ENCODE data around the gene ARHGEF2. TPM values are rescaled to one million over a fixed set of nuclear protein-coding genes. Genes with fewer than 3 reads are reported as not detected.
A peak's percentile ranks its signal among the peaks of the same experiment; 100 is the strongest.

Gene ARHGEF2
- total RNA-seq, 2 experiments from 2014 or later, result 147 to 150 TPM

DNA sequence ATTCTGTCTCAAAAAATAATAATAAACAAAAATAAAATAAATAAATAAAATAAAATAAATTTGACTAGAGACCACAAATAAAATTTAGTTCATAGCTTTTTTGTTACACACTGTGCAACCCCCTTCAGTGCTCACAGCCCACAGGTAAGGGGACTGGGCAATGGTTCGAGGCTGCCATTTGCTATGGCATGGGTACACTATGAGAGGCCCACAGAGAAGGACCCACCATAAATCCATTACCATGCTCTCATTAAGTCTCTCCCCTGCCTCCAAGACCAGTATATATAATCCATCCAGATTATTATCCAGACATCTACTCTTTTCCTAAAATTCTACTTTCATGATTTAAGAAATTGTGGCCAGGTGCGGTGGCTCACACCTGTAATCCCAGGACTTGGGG, 58.5 kb downstream of the ARHGEF2 start:
- TF ChIP-seq, protein P1, sequence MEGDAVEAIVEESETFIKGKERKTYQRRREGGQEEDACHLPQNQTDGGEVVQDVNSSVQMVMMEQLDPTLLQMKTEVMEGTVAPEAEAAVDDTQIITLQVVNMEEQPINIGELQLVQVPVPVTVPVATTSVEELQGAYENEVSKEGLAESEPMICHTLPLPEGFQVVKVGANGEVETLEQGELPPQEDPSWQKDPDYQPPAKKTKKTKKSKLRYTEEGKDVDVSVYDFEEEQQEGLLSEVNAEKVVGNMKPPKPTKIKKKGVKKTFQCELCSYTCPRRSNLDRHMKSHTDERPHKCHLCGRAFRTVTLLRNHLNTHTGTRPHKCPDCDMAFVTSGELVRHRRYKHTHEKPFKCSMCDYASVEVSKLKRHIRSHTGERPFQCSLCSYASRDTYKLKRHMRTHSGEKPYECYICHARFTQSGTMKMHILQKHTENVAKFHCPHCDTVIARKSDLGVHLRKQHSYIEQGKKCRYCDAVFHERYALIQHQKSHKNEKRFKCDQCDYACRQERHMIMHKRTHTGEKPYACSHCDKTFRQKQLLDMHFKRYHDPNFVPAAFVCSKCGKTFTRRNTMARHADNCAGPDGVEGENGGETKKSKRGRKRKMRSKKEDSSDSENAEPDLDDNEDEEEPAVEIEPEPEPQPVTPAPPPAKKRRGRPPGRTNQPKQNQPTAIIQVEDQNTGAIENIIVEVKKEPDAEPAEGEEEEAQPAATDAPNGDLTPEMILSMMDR (IDR thresholded peaks at IDR 0.05), result no peak
- Mint-ChIP-seq H3K9me3 (no peaks in the 10 kb centered on the region), H3K36me3 (ENCODE audit: low read depth) (peaks cover 56% of the 10 kb centered on the region), H3K27ac (no peak overlapping the region), H3K4me3 (no peak overlapping the region), H3K27me3 (no peaks in the 10 kb centered on the region), H3K4me1 (ENCODE audit: low read depth) (no peaks in the 10 kb centered on the region)
- ChIA-PET CTCF (no interaction called here), POLR2A (interaction anchor here (5.1 kb wide), 1 partner anchor 12 kb away, joined by 35 read pairs; the partner anchor contains the start of gene KHDC4)
- DNase-seq (no peak), ATAC-seq (no peak)
- intact Hi-C loops (cut with micrococcal nuclease), result no loop called here

DNA sequence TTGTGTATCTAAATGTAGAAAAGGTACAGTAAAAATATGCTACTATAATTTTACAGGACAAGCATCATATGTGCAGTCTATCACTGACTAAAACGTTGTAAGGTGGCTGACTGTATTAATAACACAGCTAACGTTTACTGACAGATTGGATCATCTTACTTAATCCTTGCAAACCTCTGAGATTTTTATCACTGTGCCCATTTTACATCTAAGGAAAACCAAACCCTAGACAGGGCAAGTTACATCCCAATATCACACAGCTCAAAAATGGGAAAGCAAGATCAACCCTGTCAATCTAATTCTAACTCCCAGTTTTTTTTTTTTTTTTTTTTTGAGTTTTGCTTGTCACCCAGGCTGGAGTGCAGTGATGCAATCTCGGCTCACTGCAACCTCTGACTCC, 59.7 kb downstream of the ARHGEF2 start:
- POLR2A ChIA-PET, result interaction anchor here (0.6 to 3.9 kb wide), 3 partner anchors 12 to 400 kb away, joined by 3 to 14 read pairs (median 3); partner anchors contain the start of gene KHDC4
- Mint-ChIP-seq H3K27ac (no peak overlapping the region), H3K4me3 (no peak overlapping the region), H3K27me3 (no peaks in the 10 kb centered on the region), H3K4me1 (ENCODE audit: low read depth) (no peaks in the 10 kb centered on the region), H3K9me3 (no peaks in the 10 kb centered on the region), H3K36me3 (ENCODE audit: low read depth) (peaks cover 60% of the 10 kb centered on the region)
- TF ChIP-seq, protein P1 (IDR thresholded peaks at IDR 0.05), result no peak
- DNase-seq (no peak), ATAC-seq (no peak)
- intact Hi-C loops (cut with micrococcal nuclease), result no loop called here
- CTCF ChIA-PET, result interaction anchor here (0.8 kb wide), 1 partner anchor 14 kb away, joined by 3 read pairs; no protein-coding TSS in a partner anchor

DNA sequence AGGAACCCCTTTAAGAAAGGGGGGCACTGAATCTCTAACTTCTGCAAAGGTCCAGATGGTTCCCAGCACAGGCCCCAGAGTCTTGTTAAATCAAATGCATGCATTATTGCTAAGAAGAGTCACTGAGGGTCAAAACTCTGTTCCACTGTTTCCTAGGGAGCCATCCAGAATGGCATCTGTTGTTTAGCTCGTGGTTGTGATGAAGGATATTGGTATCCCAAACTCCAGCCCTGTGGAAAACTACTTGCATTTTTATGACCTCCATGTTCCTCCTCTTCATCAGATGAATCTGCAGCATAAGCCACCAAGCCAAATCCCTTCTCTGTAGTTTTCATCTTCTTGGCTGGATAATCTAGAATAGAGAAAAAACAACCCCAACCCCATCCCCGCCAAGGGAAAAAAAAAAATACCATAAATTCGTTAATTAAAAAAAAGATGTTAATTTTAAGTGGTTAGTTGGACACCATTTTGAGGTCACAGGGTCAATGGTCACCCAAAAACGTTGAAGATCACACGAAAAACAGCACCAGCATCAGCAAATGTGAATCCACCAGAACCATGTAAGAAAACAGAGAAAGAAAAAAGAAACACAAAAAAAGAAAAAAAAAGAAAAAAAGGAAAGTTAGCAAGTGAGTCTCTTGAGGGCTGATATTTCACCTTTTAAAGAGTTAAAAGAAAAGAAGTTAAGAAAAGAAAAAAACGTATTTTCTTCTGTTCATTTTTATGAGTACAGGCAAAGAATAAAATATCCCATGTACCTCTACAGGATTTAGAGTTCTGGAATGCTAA, 64.2 kb downstream of the ARHGEF2 start:
- ChIA-PET CTCF (interaction anchor here (0.8 to 1.2 kb wide), 2 partner anchors 65 to 76 kb away, joined by 3 read pairs; partner anchors contain the start of gene ARHGEF2), POLR2A (interaction anchor here (0.8 to 1.5 kb wide), 3 partner anchors 10 to 18 kb away, joined by 3 to 5 read pairs (median 4); no protein-coding TSS in a partner anchor)
- Mint-ChIP-seq H3K27me3 (no peaks in the 10 kb centered on the region), H3K4me1 (ENCODE audit: low read depth) (peaks cover 21% of the 10 kb centered on the region), H3K9me3 (no peaks in the 10 kb centered on the region), H3K36me3 (ENCODE audit: low read depth) (peaks cover 56% of the 10 kb centered on the region), H3K27ac (peak overlapping the region; percentile 28), H3K4me3 (no peak overlapping the region)
- intact Hi-C loops (cut with micrococcal nuclease), result no loop called here
- ATAC-seq (no peak), DNase-seq (no peak)
- TF ChIP-seq, protein P1 (IDR thresholded peaks at IDR 0.05), result no peak

DNA sequence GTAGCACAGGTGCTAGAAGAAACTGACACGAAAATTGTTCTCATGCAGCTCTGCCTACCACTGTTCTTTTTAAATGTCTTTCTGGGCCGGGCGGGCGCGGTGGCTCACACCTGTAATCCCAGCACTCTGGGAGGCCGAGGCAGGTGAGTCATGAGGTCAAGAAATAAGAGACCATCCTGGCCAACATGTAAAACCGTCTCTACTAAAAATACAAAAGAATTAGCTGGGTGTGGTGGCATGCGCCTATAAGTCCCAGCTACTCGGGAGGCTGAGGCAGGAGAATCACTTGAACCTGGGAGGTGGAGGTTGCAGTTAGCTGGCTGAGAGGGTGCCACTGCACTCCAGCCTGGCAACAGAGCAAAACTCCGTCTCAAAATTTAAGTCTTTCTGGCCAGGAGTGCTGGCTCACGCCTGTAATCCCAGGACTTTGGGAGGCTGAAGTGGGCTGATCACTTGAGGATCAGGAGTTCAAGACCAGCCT, 66.3 kb downstream of the ARHGEF2 start:
- DNase-seq (no peak), ATAC-seq (no peak)
- Mint-ChIP-seq H3K4me1 (ENCODE audit: low read depth) (peaks cover 21% of the 10 kb centered on the region), H3K27ac (peak overlapping the region; percentile 98), H3K4me3 (peak overlapping the region; percentile 94), H3K27me3 (no peaks in the 10 kb centered on the region), H3K9me3 (no peaks in the 10 kb centered on the region), H3K36me3 (ENCODE audit: low read depth) (peaks cover 50% of the 10 kb centered on the region)
- CTCF ChIA-PET, result interaction anchor here (1.3 to 1.4 kb wide), 3 partner anchors 20 to 78 kb away, joined by 3 to 5 read pairs (median 3); no protein-coding TSS in a partner anchor
- POLR2A ChIA-PET, result interaction anchor here (0.8 to 1.4 kb wide), 5 partner anchors 13 to 65 kb away, joined by 3 to 8 read pairs (median 3); partner anchors contain the start of gene KHDC4
- intact Hi-C loops (cut with micrococcal nuclease), result no loop called here
- TF ChIP-seq, protein P1 (IDR thresholded peaks at IDR 0.05), result no peak
